Fibroblast of lung (primary cell): ENCODE results near the gene TSGA10IP. TPM values are rescaled to one million over a fixed set of nuclear protein-coding genes. Genes with fewer than 3 reads are reported as not detected.

Experiments used
- DNase-seq, 2 donors: peaks; one replicate each; pipeline versions ENCODE4 v3.0.0 to v3.0.0-alpha.2; 2010; ENCODE audit warnings: low read depth in 2 of 2
- H2AFZ ChIP-seq: 2 replicates; pipeline ENCODE4 v1.5.1; 2012; ENCODE audit warnings: low read length, control low read depth, inconsistent platforms
- H3K27ac ChIP-seq: 2 replicates; pipeline ENCODE4 v1.5.1; 2011; ENCODE audit warnings: low read length, control low read depth; ENCODE audit not compliant: insufficient read depth
- H3K27me3 ChIP-seq: 2 replicates; pipeline ENCODE4 v1.5.1; 2011; ENCODE audit warnings: mild to moderate bottlenecking, low read length; ENCODE audit not compliant: control insufficient read depth, insufficient read depth
- H3K36me3 ChIP-seq: 2 replicates; pipeline ENCODE4 v1.5.1; 2011; ENCODE audit warnings: low read length; ENCODE audit not compliant: control insufficient read depth, insufficient read depth
- H3K4me1 ChIP-seq: 2 replicates; pipeline ENCODE4 v1.5.1; 2011; ENCODE audit warnings: low read length; ENCODE audit not compliant: control insufficient read depth, insufficient read depth; ENCODE audit errors: extremely low read depth
- H3K4me2 ChIP-seq: 2 replicates; pipeline ENCODE4 v1.5.1; 2011; ENCODE audit warnings: low read length, control low read depth; ENCODE audit not compliant: insufficient read depth; ENCODE audit errors: extremely low read depth
- H3K4me3 ChIP-seq, 4 experiments: fragments of 200-600 bp in 1 of 4; sonication (generic) in 1 of 4; replicated peaks in 1 of 4; 2 replicates each; pipeline ENCODE4 v1.5.1; 2011 to 2016; ENCODE audit warnings: low read length in 4 of 4, low read depth in 3 of 4, mild to moderate bottlenecking in 3 of 4, control low read depth in 2 of 4, inconsistent platforms in 1 of 4, mixed read lengths in 1 of 4; ENCODE audit not compliant: insufficient read depth in 1 of 4; ENCODE audit errors: control extremely low read depth in 1 of 4
- H3K79me2 ChIP-seq: 2 replicates; pipeline ENCODE4 v1.5.1; 2012; ENCODE audit warnings: mild to moderate bottlenecking, low read length, inconsistent platforms; ENCODE audit not compliant: control insufficient read depth, insufficient read depth
- H3K9ac ChIP-seq: 2 replicates; pipeline ENCODE4 v1.5.1; 2011; ENCODE audit warnings: mild to moderate bottlenecking, low read length, control low read depth; ENCODE audit not compliant: insufficient read depth
- H3K9me3 ChIP-seq: 2 replicates; pipeline ENCODE4 v1.5.1; 2012; ENCODE audit warnings: low read depth, low read length; ENCODE audit not compliant: control insufficient read depth, insufficient read depth
- H4K20me1 ChIP-seq: 2 replicates; pipeline ENCODE4 v1.5.1; 2011; ENCODE audit warnings: low read length; ENCODE audit not compliant: control insufficient read depth, insufficient read depth; ENCODE audit errors: extremely low read depth
- EZH2 ChIP-seq: IDR thresholded peaks from 2 replicates; pipeline ENCODE4 v1.5.1; 2012; ENCODE audit warnings: low read length, control low read depth, mild to moderate bottlenecking; ENCODE audit errors: missing control alignments
- polyA plus RNA-seq, 2 donors: library from polyadenylated mRNA; depleted of rRNA in 1 of 2; stranded (reverse) in 1 of 2; unstranded in 1 of 2; fragments of >200 nt; gene quantifications; 2 replicates each; pipeline ENCODE4 v1.2.1, GENCODE V29; 2011 to 2012; ENCODE audit warnings: missing spikeins in 1 of 2
- total RNA-seq: library from RNA; depleted of rRNA; stranded (reverse); fragments of >200 nt; gene quantifications from 2 replicates; pipeline ENCODE4 v1.2.1, GENCODE V29; 2014
- TF ChIP-seq, protein P1 (sequence below), 2 donors: IDR thresholded peaks in 1 of 2; conservative IDR thresholded peaks in 1 of 2; 1 replicate in 1 of 2; 2 replicates in 1 of 2; pipeline ENCODE4 v1.5.1; 2011 to 2012; ENCODE audit warnings: low read length in 2 of 2, control low read depth in 1 of 2, inconsistent platforms in 1 of 2, low read depth in 1 of 2, mild to moderate bottlenecking in 1 of 2

Gene TSGA10IP
- total and polyA plus RNA-seq, 2 donors (not counting 1 experiment from before 2014, with no cell fraction given), result 0.17 TPM; not detected in 1

DNA sequence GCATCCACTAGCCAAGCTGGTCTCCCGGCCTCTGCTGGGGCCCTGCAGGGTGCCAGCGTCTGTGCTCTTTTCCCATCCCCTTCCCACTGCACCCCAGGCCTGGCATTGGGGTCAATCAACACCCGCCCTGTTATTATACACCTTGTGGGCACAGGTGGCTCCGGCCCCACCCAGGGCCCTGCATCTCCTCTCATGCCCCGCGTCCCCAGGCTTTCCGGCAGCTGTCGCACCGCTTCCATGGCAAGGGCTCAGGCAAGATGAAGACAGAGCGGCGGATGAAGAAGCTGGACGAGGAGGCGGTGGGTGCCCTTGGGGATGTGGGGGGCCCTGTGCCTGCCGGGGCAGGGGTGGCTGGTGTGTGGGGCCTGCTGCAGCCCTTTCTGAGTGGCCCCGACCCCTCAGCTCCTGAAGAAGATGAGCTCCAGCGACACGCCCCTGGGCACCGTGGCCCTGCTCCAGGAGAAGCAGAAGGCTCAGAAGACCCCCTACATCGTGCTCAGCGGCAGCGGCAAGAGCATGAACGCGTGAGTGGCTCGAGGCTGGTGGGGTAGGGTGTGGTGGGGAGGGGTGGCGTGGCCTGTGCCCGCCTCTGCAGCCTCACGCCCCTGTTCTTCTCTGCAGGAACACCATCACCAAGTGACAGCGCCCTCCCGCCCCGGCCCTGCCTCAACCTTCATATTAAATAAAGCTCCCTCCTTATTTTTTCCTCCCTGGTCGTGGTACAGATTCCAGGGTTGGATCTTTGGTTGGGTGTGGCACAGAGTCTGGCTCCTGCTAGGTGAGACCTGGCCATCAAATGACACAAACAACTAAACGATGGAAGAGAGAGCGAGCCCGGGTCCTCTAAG, 33.3 kb downstream of the TSGA10IP start:
- no peak overlapping the region for H3K27ac ChIP-seq
- H3K4me2 ChIP-seq, result no peak overlapping the region
- H4K20me1 ChIP-seq, result no peaks in the 10 kb centered on the region
- H3K9ac ChIP-seq, result no peak overlapping the region
- no peak overlapping the region for H3K4me3 ChIP-seq
- no peaks in the 10 kb centered on the region for H3K79me2 ChIP-seq
- DNase-seq, result no peak
- H3K9me3 ChIP-seq, result no peaks in the 10 kb centered on the region
- H3K27me3 ChIP-seq, result no peaks in the 10 kb centered on the region
- TF ChIP-seq EZH2, result no peak
- TF ChIP-seq, protein P1, sequence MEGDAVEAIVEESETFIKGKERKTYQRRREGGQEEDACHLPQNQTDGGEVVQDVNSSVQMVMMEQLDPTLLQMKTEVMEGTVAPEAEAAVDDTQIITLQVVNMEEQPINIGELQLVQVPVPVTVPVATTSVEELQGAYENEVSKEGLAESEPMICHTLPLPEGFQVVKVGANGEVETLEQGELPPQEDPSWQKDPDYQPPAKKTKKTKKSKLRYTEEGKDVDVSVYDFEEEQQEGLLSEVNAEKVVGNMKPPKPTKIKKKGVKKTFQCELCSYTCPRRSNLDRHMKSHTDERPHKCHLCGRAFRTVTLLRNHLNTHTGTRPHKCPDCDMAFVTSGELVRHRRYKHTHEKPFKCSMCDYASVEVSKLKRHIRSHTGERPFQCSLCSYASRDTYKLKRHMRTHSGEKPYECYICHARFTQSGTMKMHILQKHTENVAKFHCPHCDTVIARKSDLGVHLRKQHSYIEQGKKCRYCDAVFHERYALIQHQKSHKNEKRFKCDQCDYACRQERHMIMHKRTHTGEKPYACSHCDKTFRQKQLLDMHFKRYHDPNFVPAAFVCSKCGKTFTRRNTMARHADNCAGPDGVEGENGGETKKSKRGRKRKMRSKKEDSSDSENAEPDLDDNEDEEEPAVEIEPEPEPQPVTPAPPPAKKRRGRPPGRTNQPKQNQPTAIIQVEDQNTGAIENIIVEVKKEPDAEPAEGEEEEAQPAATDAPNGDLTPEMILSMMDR (conservative IDR thresholded peaks at IDR 0.05 in 1 of 2, IDR thresholded peaks at IDR 0.05 in 1 of 2; ENCODE audit: low read depth in 1 of 2, low read length in 2 of 2), result no peak
- peaks cover 14% of the 10 kb centered on the region for H3K36me3 ChIP-seq
- no peaks in the 10 kb centered on the region for H3K4me1 ChIP-seq
- no peak overlapping the region for H2AFZ ChIP-seq

DNA sequence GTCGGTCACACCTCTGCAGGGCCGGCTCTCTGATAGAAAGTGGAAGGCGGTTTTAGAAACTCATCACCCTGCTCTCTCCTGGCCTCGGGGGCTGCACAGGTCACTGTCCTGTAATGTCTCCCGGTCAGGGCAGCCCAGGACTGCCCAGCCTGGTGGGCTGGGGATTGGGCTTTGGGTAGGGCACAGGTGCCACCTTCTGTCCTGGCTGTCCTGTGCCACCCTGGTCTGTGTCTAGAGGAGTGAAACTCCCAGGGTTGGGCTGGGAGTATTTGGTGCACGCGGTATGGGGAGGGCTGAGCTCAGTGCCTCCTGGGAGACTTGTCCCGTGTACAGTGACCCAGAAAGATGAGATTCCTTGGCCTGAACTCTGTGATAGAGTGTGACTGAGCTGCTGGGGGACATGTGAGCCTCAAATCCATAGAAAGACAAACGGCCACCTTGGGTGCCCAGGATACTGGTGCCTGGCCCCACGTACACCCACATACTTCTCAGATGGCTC, 34.0 kb downstream of the TSGA10IP start:
- TF ChIP-seq, protein P1 (conservative IDR thresholded peaks at IDR 0.05 in 1 of 2, IDR thresholded peaks at IDR 0.05 in 1 of 2; ENCODE audit: low read depth in 1 of 2, low read length in 2 of 2), result no peak
- Histone ChIP-seq H3K4me3 (no peak overlapping the region), H4K20me1 (no peaks in the 10 kb centered on the region), H3K4me1 (no peaks in the 10 kb centered on the region), H3K4me2 (no peak overlapping the region), H3K9ac (no peak overlapping the region), H3K36me3 (peaks cover 14% of the 10 kb centered on the region), H3K79me2 (no peaks in the 10 kb centered on the region), H3K9me3 (no peaks in the 10 kb centered on the region), H2AFZ (no peak overlapping the region), H3K27me3 (no peaks in the 10 kb centered on the region), H3K27ac (no peak overlapping the region)
- no peak for DNase-seq

DNA sequence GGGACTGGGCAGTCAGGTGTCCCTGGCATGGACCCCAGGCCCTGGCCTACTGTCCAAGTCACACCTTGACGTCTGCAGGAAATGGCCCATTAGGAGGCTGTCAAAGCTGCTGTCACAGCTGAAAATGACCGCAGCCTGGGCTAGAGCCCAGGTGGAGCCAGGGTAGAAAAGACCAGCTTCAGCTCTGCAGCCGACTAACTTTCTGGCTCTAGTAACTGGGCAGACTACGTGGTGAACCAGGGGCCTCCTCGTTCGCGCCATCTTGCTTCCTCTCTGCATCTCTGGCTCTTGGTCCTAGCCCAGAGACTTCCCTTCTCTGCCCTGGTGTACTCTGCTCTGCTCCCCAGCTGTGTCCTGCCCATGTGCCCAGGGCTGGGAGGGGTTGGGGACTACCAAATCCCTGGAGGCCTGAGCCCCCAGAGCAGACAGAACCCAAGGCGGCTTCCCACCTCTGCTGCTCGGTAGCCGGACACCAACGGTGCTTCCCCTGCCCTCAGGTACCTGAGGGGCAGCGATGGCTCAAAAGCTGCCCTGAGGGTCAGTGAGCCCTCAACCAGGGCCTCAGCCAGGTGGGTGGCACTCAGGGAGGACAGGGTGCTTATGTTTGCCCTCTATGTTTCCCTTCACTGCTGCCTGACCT, 35.9 kb downstream of the TSGA10IP start:
- no peaks in the 10 kb centered on the region for H4K20me1 ChIP-seq
- no peak for TF ChIP-seq EZH2
- TF ChIP-seq, protein P1 (conservative IDR thresholded peaks at IDR 0.05 in 1 of 2, IDR thresholded peaks at IDR 0.05 in 1 of 2; ENCODE audit: low read depth in 1 of 2, low read length in 2 of 2), result no peak
- no peaks in the 10 kb centered on the region for H3K27me3 ChIP-seq
- no peak for DNase-seq
- no peak overlapping the region for H2AFZ ChIP-seq
- no peaks in the 10 kb centered on the region for H3K9me3 ChIP-seq
- no peak overlapping the region for H3K4me3 ChIP-seq
- no peaks in the 10 kb centered on the region for H3K4me1 ChIP-seq
- H3K27ac ChIP-seq, result no peak overlapping the region
- no peak overlapping the region for H3K4me2 ChIP-seq
- H3K36me3 ChIP-seq, result peaks cover 14% of the 10 kb centered on the region
- no peaks in the 10 kb centered on the region for H3K79me2 ChIP-seq
- no peak overlapping the region for H3K9ac ChIP-seq
